K562 (cell line): ENCODE results near the gene TBC1D7. TPM values are rescaled to one million over a fixed set of nuclear protein-coding genes. Genes with fewer than 3 reads are reported as not detected.

ENCODE experiments used
- ATAC-seq: fragments of 200-7000 bp; cut with Tn5 transposase; 3 replicates; pipeline ENCODE4 v1.9.1; 2020; ENCODE audit warnings: moderate library complexity
- BruUV-seq: library from RNA; stranded (reverse); fragments of 400-500 nt; replicated peaks from 2 replicates; lab custom pipeline; 2021; lab: Mats Ljungman, UMichigan
- CTCF ChIA-PET: fragments of 300-600 bp; formaldehyde crosslinking; extraction: SDS; loops from one replicate; lab custom pipeline; 2021; ENCODE audit warnings: low intra/inter-chr PET ratio; lab: Yijun Ruan, JAX
- POLR2A ChIA-PET: fragments of 300-600, 350-650 bp; sonication (Branson Sonifier 250); formaldehyde crosslinking; extraction: SDS; loops from one replicate; lab custom pipeline; 2021; ENCODE audit warnings: antibody characterized with exemption, inconsistent platforms; lab: Yijun Ruan, JAX
- DNase-seq, 4 experiments: peaks; one replicate each; pipeline versions ENCODE4 v3.0.0 to v3.0.0-alpha.2; 2011 to 2018; ENCODE audit warnings: low spot score in 3 of 4, mixed read lengths in 3 of 4; ENCODE audit errors: extremely low read depth in 1 of 4
- FAIRE-seq: peaks from 2 replicates; lab custom pipeline; 2011; peaks lifted over from hg19 to GRCh38; lab: Jason Lieb, UNC
- H2AFZ ChIP-seq: 2 replicates; pipeline ENCODE4 v1.6.0; 2011; ENCODE audit warnings: low read depth, low read length, control low read depth, inconsistent platforms
- H3K27ac ChIP-seq: fragments of 200-600 bp; 3 replicates; pipeline ENCODE4 v1.8.0; 2011; ENCODE audit warnings: low read depth, mild to moderate bottlenecking, control low read depth, inconsistent platforms, low read length, moderate library complexity, mixed read lengths; ENCODE audit errors: extremely low read depth
- H3K27me3 ChIP-seq, 2 experiments: fragments of 300-600 bp in 1 of 2; 2 replicates in 1 of 2; 3 replicates in 1 of 2; pipeline versions ENCODE4 v1.6.0 to v1.8.0; 2011; ENCODE audit warnings: inconsistent platforms in 2 of 2, low read length in 2 of 2, mild to moderate bottlenecking in 1 of 2, mixed read lengths in 1 of 2, moderate library complexity in 1 of 2; ENCODE audit not compliant: control insufficient read depth in 2 of 2, insufficient read depth in 2 of 2
- H3K36me3 ChIP-seq: fragments of 300-600 bp; 3 replicates; pipeline ENCODE4 v1.8.0; 2011; ENCODE audit warnings: mild to moderate bottlenecking, low read length, inconsistent platforms; ENCODE audit not compliant: control insufficient read depth, insufficient read depth
- H3K4me1 ChIP-seq, 2 experiments: fragments of 200-600 bp in 1 of 2; replicated peaks in 1 of 2; 2 replicates in 1 of 2; 3 replicates in 1 of 2; pipeline versions ENCODE4 v1.5.1 to v1.8.0; 2011; ENCODE audit warnings: inconsistent platforms in 2 of 2, low read length in 2 of 2, mild to moderate bottlenecking in 1 of 2, mixed read lengths in 1 of 2, moderate library complexity in 1 of 2; ENCODE audit not compliant: control insufficient read depth in 2 of 2, insufficient read depth in 2 of 2
- H3K4me2 ChIP-seq: 2 replicates; pipeline ENCODE4 v1.6.1; 2011; ENCODE audit warnings: low read length, control low read depth, inconsistent platforms, mixed read lengths; ENCODE audit not compliant: insufficient read depth
- H3K4me3 ChIP-seq: fragments of 200-600 bp; sonication (generic), shearing (Covaris generic); 2 replicates; pipeline ENCODE4 v1.5.1; 2016; ENCODE audit warnings: control low read depth, inconsistent platforms
- H3K79me2 ChIP-seq: fragments of 200-600 bp; 3 replicates; pipeline ENCODE4 v1.8.0; 2011; ENCODE audit warnings: low read length, inconsistent platforms; ENCODE audit not compliant: control insufficient read depth, insufficient read depth
- H3K9ac ChIP-seq, 2 experiments: 2 replicates each; pipeline versions ENCODE4 v1.6.0 to v1.6.1; 2011; ENCODE audit warnings: low read depth in 2 of 2, low read length in 2 of 2, control low read depth in 1 of 2, inconsistent platforms in 1 of 2, mild to moderate bottlenecking in 1 of 2, mixed read lengths in 1 of 2; ENCODE audit not compliant: insufficient read depth in 1 of 2
- H3K9me1 ChIP-seq: one replicate; pipeline ENCODE4 v1.6.0; 2011; ENCODE audit warnings: inconsistent platforms, mild to moderate bottlenecking, low read length, moderate library complexity; ENCODE audit not compliant: control insufficient read depth, insufficient read depth
- H3K9me3 ChIP-seq: replicated peaks from 2 replicates; pipeline ENCODE4 v1.5.1; 2011; ENCODE audit warnings: low read depth, low read length, inconsistent platforms; ENCODE audit not compliant: control insufficient read depth, insufficient read depth
- H4K20me1 ChIP-seq: replicated peaks from 2 replicates; pipeline ENCODE4 v1.6.1; 2011; ENCODE audit warnings: low read length, inconsistent platforms, mixed read lengths; ENCODE audit not compliant: control insufficient read depth, insufficient read depth
- CBFB ChIP-seq: sonication (generic); formaldehyde crosslinking; IDR thresholded peaks from 2 replicates; pipeline ENCODE4 v1.4.0; 2020; ENCODE audit warnings: mild to moderate bottlenecking, missing genetic modification reagents
- CC2D1A ChIP-seq: fragments of 450-650 bp; IDR thresholded peaks from 2 replicates; pipeline ENCODE4 v1.6.1; 2017; ENCODE audit warnings: mild to moderate bottlenecking
- HDAC8 ChIP-seq: fragments of 450-650 bp; IDR thresholded peaks from 2 replicates; pipeline ENCODE4 v1.6.1; 2016; ENCODE audit warnings: mild to moderate bottlenecking, missing genetic modification characterization, moderate library complexity, missing compliant biosample characterization
- KDM1A ChIP-seq, 2 experiments: fragments of 450-650 bp; IDR thresholded peaks; 2 replicates each; pipeline ENCODE4 v1.6.1; 2016; ENCODE audit warnings: mild to moderate bottlenecking in 2 of 2
- MEF2D ChIP-seq: conservative IDR thresholded peaks from 2 replicates; pipeline ENCODE4 v1.6.1; 2016; ENCODE audit warnings: low read depth, missing genetic modification characterization, missing compliant biosample characterization
- NCOA1 ChIP-seq: fragments of 450-650 bp; IDR thresholded peaks from 2 replicates; pipeline ENCODE4 v1.6.1; 2016; ENCODE audit warnings: low read depth
- NELFE ChIP-seq: IDR thresholded peaks from 2 replicates; pipeline ENCODE4 v1.6.1; 2011; ENCODE audit warnings: mild to moderate bottlenecking; ENCODE audit not compliant: insufficient read depth, insufficient read length
- OTX1 ChIP-seq: fragments of 450-650 bp; formaldehyde crosslinking; IDR thresholded peaks from 2 replicates; pipeline ENCODE4 v1.4.0; 2022; ENCODE audit warnings: mild to moderate bottlenecking
- ZNF239 ChIP-seq: fragments of 250-450 bp; sonication (Bioruptor Pico); IDR thresholded peaks from 2 replicates; pipeline ENCODE4 v1.4.0; 2020; ENCODE audit warnings: mild to moderate bottlenecking
- WGBS: fragments of 100-300 bp; shearing (Covaris generic); methylation state at CpG from one replicate; pipeline ENCODE4 v1.1.6; 2016; ENCODE audit warnings: low coverage, mixed read lengths; ENCODE audit not compliant: insufficient coverage; ENCODE audit errors: missing lambda C conversion rate; 5-methylcytosine and 5-hydroxymethylcytosine counted together
- in situ Hi-C: fragments of 300-500 bp; cut with MboI; formaldehyde crosslinking; loops from 4 replicates; pipeline ENCODE4 v1.15.0; 2018; ENCODE audit warnings: inconsistent platforms, mixed read lengths
- intact Hi-C: fragments of 100-400 bp; cut with micrococcal nuclease; formaldehyde crosslinking; loops from 2 replicates; pipeline ENCODE4 v1.14.2; 2022
- polyA plus RNA-seq, 8 experiments: library from polyadenylated mRNA; depleted of rRNA in 4 of 8; stranded (reverse) in 5 of 8; unstranded in 3 of 8; fragments of >200 nt; fragmentation: Nextera tagmentation in 2 of 8; fragmentation: Illumina TruSeq in 1 of 8; extraction: Ambion mirVana in 2 of 8; extraction: Trizol in 1 of 8; gene quantifications; 2 replicates each; pipeline versions ENCODE4 v1.2.1 to v1.2.3, GENCODE V29; 2011 to 2014; ENCODE audit warnings: inconsistent platforms in 1 of 8, missing spikeins in 1 of 8
- total RNA-seq, 7 experiments: library from RNA; depleted of rRNA in 6 of 7; stranded (reverse); fragments of >200 nt in 6 of 7; fragmentation: Illumina TruSeq in 2 of 7; extraction: Trizol in 2 of 7; gene quantifications; 2 replicates each; pipeline versions ENCODE4 v1.2.1 to v1.2.3, GENCODE V29; 2011 to 2021; ENCODE audit warnings: low replicate concordance in 1 of 7
- TF ChIP-seq, protein P1 (sequence below), 2 experiments: fragments of 450-650 bp; IDR thresholded peaks; 2 replicates each; pipeline ENCODE4 v1.6.1; 2016
- TF ChIP-seq, protein P2 (sequence below): sonication (generic); formaldehyde crosslinking; IDR thresholded peaks from 2 replicates; pipeline ENCODE4 v1.4.0; 2020; ENCODE audit warnings: mild to moderate bottlenecking, missing genetic modification reagents
- TF ChIP-seq, protein P3 (sequence below), 2 experiments: fragments of 450-650 bp in 1 of 2; sonication (generic) in 1 of 2; formaldehyde crosslinking; conservative IDR thresholded peaks; 2 replicates each; pipeline versions ENCODE4 v1.4.0 to v1.8.1; 2020 to 2022; ENCODE audit warnings: mild to moderate bottlenecking in 1 of 2, missing genetic modification reagents in 1 of 2

TBC1D7 gene
- total and polyA plus RNA-seq, 9 of the 15 experiments (the other 6 are each of a cell fraction or from before 2014, with no cell fraction given), result 49.4 to 107 (median 61.1) TPM

DNA sequence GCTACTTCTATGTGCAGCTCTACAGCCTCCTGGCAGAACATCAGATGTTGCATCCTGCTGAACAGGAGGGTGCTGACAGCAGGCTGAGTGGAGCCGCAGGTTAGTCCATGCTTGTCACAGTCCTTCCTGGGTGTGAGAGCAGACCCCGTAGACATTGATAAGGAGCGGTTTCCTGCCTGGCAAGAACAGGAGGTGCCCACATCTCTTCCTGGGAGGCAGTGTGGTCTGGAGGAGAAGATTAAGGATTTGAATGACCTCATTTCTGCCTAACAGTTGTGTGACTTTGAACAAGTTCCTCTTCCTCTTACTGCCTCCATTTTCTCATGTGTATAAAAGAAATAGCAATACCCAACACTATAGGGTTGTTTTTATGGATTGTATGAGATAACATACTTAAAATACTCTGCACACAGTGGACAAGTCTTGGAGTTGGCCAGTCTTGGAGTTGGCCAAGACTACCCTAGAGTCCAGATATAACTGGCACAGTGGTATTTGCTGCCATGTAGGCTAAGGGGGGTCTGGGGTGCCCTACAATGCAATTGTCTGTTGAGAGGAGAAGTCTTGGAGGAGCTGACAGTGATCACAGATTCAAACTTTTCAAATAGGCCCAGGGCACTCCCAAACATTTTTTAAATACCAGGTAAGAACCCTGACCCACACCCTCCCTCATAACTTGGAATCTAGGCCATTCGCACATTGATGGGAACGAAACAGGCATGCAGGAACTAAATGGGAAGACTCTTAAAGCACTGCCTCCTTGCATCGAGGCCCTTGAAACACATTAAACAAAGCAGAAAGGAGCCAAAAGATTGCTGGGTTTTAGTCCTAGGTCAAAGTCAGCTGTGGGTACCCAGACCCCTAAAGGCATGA lies 32.6 kb upstream of the TBC1D7 start:
- intact Hi-C loops (no loop called here), in situ Hi-C loops (no loop called here)
- no TSS peak for BruUV-seq
- H3K4me2 ChIP-seq, result peak overlapping the region; percentile 36; the same call in 1 of the 2 replicates
- DNase-seq (peak in 2 of 4 experiments; percentile 65 to 78), FAIRE-seq (peak; percentile 85), ATAC-seq (peak; percentile 77)
- CTCF ChIA-PET, result no interaction called here
- peak overlapping the region; percentile 50; the same call in 2 of the 3 replicates for H3K27ac ChIP-seq
- WGBS, result 40% methylated on average over 6 of the region's 6 CpGs
- POLR2A ChIA-PET, result interaction anchor here (0.6 to 0.7 kb wide), 3 partner anchors 22 to 228 kb away, joined by 3 read pairs; no protein-coding TSS in a partner anchor
- no peaks in the 10 kb centered on the region for H4K20me1 ChIP-seq
- peaks cover 16 to 39% of the 10 kb centered on the region in 2 experiments for H3K4me1 ChIP-seq
- H3K9ac ChIP-seq, result peak overlapping the region in 1 of 2 experiments; percentile 46; a peak in 1 of 4 replicates
- H2AFZ ChIP-seq, result peak overlapping the region; percentile 35; the same call in 1 of the 2 replicates
- no peaks in the 10 kb centered on the region for H3K36me3 ChIP-seq
- no peak overlapping the region for H3K4me3 ChIP-seq
- H3K9me3 ChIP-seq, result no peaks in the 10 kb centered on the region
- no peaks in the 10 kb centered on the region for H3K9me1 ChIP-seq
- no peaks in the 10 kb centered on the region for H3K27me3 ChIP-seq
- H3K79me2 ChIP-seq, result no peaks in the 10 kb centered on the region
- no peak for TF ChIP-seq CBFB (CRISPR knock-in tag)
- TF ChIP-seq KDM1A (IDR thresholded peaks at IDR 0.05), result 0 out of 4 replicates have a peak, but pooled peaks of 1 of the 2 experiments have one; percentile 26
- TF ChIP-seq CC2D1A, result 0 out of 2 replicates have a peak, but pooled peaks have one; percentile 29
- peak; percentile 73 for TF ChIP-seq HDAC8 (tag)
- TF ChIP-seq ZNF239, result 0 out of 2 replicates have a peak, but pooled peaks have one; percentile 12
- TF ChIP-seq, protein P1, sequence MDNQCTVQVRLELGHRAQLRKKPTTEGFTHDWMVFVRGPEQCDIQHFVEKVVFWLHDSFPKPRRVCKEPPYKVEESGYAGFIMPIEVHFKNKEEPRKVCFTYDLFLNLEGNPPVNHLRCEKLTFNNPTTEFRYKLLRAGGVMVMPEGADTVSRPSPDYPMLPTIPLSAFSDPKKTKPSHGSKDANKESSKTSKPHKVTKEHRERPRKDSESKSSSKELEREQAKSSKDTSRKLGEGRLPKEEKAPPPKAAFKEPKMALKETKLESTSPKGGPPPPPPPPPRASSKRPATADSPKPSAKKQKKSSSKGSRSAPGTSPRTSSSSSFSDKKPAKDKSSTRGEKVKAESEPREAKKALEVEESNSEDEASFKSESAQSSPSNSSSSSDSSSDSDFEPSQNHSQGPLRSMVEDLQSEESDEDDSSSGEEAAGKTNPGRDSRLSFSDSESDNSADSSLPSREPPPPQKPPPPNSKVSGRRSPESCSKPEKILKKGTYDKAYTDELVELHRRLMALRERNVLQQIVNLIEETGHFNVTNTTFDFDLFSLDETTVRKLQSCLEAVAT (IDR thresholded peaks at IDR 0.05), result no peak
- TF ChIP-seq NELFE, result no peak
- TF ChIP-seq, protein P2, sequence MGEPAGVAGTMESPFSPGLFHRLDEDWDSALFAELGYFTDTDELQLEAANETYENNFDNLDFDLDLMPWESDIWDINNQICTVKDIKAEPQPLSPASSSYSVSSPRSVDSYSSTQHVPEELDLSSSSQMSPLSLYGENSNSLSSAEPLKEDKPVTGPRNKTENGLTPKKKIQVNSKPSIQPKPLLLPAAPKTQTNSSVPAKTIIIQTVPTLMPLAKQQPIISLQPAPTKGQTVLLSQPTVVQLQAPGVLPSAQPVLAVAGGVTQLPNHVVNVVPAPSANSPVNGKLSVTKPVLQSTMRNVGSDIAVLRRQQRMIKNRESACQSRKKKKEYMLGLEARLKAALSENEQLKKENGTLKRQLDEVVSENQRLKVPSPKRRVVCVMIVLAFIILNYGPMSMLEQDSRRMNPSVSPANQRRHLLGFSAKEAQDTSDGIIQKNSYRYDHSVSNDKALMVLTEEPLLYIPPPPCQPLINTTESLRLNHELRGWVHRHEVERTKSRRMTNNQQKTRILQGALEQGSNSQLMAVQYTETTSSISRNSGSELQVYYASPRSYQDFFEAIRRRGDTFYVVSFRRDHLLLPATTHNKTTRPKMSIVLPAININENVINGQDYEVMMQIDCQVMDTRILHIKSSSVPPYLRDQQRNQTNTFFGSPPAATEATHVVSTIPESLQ (CRISPR knock-in tag), result no peak
- TF ChIP-seq OTX1 (CRISPR knock-in tag), result no peak
- peak; percentile 52; the same call in 1 of the 2 replicates for TF ChIP-seq NCOA1
- TF ChIP-seq, protein P3, sequence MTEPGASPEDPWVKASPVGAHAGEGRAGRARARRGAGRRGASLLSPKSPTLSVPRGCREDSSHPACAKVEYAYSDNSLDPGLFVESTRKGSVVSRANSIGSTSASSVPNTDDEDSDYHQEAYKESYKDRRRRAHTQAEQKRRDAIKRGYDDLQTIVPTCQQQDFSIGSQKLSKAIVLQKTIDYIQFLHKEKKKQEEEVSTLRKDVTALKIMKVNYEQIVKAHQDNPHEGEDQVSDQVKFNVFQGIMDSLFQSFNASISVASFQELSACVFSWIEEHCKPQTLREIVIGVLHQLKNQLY (CRISPR knock-in tag; conservative IDR thresholded peaks at IDR 0.05), result no peak
- peak; percentile 70; the same call in 1 of the 2 replicates for TF ChIP-seq MEF2D (tag)
